HCEC 1CT (cell line): ENCODE results near the gene RFX6.
A peak's percentile ranks its signal among the peaks of the same experiment; 100 is the strongest.

Experiments used
- DNase-seq: peaks from one replicate; pipeline ENCODE4 v3.0.0-alpha.2; 2017

Gene RFX6

DNA sequence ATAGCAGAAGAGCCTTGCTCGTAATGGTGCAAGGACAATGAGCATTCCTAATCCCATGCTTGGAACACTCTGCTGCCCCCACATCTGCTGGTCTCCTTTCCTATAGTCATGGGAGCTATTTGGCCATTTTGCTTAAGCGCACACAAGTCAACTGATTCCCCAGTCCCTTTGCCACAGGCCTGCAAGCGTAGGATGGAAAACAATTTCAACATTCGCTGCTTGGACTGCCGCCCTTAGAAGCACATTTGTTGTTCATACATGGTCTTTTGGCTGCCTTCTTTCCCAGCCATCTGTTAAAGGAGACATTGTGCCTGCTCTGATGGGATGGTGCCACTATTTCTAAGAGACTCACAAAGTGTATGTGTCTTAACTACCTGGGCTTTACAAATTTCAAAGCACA lies 96.9 kb downstream of the RFX6 start:
- no peak for DNase-seq

DNA sequence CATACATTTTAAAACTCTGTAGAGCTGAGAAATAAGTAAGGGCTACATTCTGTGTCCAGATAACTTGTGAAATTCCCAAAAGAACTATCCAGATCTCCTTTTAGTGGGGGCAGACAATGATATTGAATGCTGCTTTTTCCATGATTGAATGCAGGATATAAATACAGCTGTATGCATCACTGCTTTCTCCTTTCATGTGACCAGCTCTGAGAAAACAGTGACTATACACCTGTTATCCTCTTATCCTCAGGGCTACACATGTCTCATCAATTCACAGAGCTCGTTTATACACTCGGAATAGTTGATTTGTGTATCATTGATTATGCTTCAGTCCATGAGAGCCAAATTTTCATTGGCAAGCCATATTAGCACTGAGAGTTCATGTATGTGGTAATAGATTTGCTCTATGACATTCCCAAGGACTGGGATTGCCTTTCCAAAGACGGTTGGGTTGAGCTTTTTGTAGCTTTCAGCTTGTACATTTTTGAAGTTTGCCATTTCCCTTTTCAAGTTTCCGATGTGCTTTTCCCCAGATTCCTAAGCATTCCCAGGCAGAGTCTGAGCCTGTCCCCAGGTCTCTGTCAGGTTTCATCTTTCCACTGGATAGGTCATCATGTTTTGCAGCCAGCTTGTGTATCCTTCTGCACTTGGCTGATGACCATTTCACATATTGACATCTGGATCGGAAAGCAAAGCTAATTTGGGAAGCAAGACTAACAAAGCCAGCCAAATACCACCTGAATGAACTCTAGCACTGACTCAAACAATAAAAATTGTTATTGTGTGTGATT lies 97.7 kb downstream of the RFX6 start:
- DNase-seq, result no peak

DNA sequence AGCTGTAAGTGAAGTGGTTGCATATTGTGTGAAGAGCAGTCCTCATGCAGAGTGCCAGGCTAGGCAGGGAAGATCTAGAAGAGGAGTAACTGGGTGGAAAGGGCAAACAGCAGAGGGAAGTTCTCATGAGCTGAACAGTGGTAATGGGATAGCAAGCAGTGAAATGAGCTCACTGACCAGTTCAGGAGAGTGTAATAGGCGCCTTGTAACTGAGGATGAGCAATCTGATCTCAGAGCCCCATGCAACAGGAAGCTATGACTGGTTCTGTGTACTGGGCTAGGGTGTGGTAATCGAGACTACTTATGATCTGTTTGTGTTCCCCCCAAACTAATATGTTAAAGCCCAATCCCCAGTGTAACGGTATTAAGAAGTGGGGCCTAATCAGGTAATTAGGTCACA lies 98.6 kb downstream of the RFX6 start:
- DNase-seq, result peak; percentile 50

- no peak for DNase-seq
Measured at GRCh38 chr6:116979560-116979959, 102.5 kb downstream of the RFX6 start.
